T-helper 1 cell treated with Interleukin-12 subunit alpha and Interleukin-12 subunit beta and Interleukin-4 antibody, amounts not matched to agents 30 ng/mL and 1 ng/mL, for 36 hours (primary cell): ENCODE measurements around the gene CADM3. TPM values are rescaled to one million over a fixed set of nuclear protein-coding genes. Genes with fewer than 3 reads are reported as not detected.

Source experiments
- intact Hi-C: fragments of 100-400 bp; cut with micrococcal nuclease; formaldehyde crosslinking; loops from one replicate; pipeline ENCODE4 v1.15.1; 2024
- total RNA-seq: library from RNA; stranded (reverse); gene quantifications from 2 replicates; pipeline ENCODE4 v1.2.3, GENCODE V29; 2022

The CADM3 gene
- total RNA-seq, 1 donor from 2014 or later: not detected

GRCh38 chr1:159204161-159205141 lies 33.0 kb downstream of the CADM3 start, which contains the start of gene ACKR1:
TSS of gene ACKR1 (plus strand) at chr1:159204875. CDS start at chr1:159204960, 85 bp downstream.
- intact Hi-C loops: no loop called here

- intact Hi-C loops: no loop called here
These were observed 33.8 kb downstream of the CADM3 start for GRCh38 chr1:159205225-159205624.

GRCh38 chr1:159206110-159206509 lies 34.7 kb downstream of the CADM3 start:
- intact Hi-C loops: no loop called here

DNA sequence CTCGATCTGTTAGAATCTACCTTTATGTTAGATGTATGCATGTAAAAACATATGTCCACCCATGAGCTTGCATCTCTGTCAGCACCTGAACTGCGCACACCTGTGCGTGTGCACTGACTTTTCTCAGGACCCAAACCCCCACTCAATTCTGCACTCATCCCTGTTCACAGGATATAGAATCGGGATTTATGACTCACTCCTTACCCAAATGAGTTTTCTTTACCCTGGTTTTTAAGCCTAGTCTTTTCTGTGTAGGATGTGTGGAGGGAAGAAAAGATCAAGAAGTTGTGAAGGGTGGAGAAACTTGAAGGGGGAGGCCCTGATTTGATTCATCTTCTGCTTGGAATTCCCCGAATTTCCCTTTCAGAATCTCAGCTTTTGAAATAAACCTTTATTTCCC lies 35.7 kb downstream of the CADM3 start:
- intact Hi-C loops: no loop called here

GRCh38 chr1:159207774-159208173 lies 36.4 kb downstream of the CADM3 start:
- intact Hi-C loops: no loop called here

DNA sequence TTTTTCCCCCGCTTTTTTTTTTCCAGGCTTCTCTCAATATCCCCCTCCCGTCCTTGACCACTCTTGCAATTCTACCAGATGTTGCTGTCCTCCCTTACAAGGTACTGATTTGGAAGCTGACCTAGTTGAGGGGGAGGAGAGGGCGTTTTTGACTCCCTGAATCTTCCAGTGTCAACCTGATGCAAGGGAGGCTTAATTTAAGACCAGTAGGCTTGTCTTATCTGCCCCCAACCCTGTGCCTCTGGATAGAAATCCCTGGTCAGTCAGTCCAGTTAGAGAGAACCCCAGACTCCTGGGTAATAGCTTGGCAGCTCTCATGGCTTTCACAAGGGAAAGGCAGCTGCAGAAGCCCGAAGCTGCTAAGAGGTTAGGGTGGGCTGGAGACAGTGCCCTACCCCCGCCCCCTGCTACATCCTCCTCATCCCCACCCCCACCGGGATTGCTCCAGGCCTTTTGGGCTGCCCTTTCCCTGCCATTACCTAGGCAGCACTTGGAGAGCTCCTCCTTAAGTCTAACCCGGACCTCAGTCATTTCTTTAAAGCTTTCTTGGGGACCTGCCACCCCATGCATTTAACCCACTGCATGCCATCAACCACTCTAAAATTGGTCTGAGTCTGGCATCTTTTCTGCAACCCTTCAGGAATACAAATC lies 36.9 kb downstream of the CADM3 start:
- intact Hi-C loops: no loop called here

DNA sequence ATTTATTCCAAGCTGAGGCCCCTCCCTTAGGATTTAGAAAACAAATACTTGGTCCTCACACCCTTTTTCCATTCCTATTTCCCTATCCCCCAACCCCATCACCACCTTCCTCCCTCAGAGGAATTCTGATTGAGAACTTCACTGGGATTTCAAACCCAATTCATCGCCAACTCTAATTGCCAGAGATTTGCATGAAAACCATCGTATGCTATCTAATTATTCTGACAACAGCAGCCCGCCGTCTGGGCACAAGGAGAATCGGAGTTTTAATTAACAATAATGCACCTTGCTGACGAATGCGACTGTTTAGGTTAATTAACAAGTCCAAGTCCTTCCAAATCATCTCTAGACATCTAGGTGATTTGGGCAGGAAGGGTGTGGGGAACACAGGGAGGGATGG lies 37.6 kb downstream of the CADM3 start:
- intact Hi-C loops: no loop called here

GRCh38 chr1:159211331-159212136 lies 40.1 kb downstream of the CADM3 start:
- intact Hi-C loops: loop anchor here (1.0 to 10.0 kb wide), 4 partner anchors 50 to 1007 kb away; no protein-coding TSS in a partner anchor

DNA sequence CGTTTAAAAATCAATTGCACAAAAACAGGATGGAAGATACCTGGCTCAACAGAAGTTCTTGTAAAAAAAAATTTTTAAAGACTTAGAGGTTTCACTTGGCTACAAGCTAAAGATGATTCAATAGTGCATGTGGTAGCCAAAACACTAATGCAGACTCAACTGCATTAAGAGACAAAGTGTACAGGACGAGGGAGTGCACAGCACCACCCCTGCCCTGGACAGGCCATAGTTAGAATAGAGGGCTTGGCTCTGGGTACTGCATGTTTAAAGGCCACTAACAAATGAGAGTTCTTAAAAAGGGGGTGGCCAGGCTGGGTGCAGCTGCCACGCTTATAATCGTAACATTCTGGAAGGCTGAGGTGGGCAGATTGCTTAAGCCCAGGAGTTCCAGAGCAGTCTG lies 41.2 kb downstream of the CADM3 start:
- intact Hi-C loops: loop anchor here (5.0 to 10.0 kb wide), 3 partner anchors 680 to 1008 kb away; no protein-coding TSS in a partner anchor

DNA sequence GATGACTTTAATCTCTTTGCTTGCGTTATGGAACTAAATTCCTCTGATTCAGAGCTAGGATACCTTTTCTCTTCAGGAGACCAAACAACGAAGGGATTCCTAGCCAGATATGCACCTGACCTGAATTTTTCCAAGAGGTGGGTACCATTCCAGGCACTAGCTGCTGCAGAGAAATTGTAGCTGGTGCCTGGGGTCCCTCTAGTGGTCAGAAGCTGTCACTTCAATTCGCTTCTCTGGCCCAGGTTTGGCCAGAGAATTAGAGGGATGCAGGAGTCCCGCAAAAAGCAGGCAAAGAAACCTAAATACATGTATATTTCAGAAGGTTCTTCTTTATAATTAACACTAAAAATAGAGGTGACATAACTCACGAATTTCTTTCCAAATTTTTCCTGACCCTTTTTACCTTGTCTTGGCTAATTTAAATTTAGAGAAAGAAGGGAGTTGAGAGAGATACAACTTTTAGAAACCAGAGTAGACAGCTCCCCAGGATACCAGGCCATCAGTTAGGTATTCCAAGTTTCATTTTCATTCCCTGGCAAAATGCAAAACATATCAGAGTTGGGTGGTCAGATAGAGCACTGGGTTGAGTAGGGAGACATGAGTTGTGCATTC lies 42.8 kb downstream of the CADM3 start:
- intact Hi-C loops: loop anchor here (1.0 to 10.0 kb wide), 4 partner anchors 82 to 1009 kb away; no protein-coding TSS in a partner anchor

DNA sequence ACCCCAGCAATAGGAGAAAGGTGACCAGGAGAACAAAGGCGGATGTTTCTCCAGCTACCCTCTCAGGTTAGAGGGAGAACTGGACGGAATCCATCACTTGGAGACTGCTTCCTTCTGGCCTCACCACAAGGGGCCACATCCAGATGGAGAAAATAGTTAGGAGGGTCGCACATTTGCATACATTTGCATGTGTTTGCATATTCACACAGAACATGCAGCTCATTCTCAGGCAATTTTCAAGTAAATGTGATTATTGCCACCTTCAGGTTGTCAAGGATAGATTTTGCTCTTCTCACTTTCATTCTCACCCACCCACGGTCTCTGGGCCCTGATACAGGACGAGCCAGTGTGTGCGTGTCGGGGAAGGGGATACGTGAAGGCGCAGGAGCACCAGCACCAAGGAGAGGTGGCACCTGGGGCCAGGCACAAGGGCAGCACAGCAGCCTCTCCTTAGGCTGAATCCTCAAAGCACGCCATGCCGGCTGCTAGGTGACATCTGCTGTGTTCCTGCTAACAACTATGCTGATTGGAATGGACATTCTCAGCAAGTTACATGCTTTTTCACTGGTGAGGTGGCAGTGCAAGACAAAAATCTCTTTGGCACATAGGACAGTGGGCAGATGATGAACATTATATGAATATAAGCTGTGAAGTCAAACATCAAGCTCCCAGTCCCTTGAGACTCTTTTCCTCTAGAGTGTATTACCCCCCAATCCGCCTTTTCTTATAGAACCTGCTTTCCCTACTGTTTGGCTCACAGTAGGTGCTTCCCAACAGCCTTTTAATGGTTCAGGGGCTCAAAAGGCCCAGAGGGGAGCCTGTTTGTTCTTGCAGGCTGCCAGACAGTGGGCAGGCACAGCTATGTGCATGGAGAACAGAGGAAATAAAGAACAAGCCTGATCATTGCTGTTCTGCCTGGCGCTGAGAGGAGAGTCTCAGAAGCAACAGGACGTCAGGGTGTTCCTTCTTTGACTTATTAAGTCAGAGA lies 47.5 kb downstream of the CADM3 start:
- intact Hi-C loops: loop anchor here (10.0 kb wide), 1 partner anchor 1014 kb away; no protein-coding TSS in a partner anchor

DNA sequence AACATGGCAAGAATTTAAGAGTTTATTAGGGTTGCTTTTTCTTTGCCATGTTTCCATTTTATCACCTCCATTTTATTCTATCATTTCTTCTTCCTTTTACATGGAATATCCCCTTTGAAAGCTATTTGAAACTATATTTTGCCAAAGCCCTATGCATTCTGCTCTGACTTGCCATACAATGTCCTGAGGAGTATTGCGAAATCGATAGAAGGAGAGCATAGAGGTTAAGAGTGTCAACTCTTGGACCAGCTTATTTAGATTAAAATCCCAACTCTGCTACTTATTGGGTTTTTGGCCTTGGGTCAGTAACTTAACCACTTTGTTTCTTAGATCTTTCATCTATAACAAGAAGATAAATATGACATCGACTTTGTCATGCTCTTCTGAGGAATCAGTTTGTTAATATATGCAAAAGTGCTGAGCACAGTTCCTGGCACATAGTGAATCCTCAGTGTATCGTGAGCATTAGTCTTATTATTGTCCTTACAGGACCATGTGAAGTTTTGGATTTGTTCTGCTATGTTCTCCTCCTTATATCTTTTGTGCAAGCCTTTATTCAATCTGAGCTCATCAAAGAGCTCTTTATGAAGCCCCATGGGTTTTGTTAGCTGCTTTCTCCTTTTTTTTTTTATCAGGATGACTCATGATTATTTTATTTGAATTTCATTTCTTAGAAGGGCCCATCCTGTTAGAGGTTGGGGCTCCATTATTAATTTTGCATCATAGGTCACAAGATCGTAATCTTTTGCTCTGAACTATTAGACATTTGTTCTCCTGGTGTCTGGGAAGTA lies 50.9 kb downstream of the CADM3 start:
- intact Hi-C loops: no loop called here

GRCh38 chr1:159223004-159223403 lies 51.6 kb downstream of the CADM3 start:
- intact Hi-C loops: no loop called here

GRCh38 chr1:159228554-159228953 lies 57.1 kb downstream of the CADM3 start:
- intact Hi-C loops: no loop called here

DNA sequence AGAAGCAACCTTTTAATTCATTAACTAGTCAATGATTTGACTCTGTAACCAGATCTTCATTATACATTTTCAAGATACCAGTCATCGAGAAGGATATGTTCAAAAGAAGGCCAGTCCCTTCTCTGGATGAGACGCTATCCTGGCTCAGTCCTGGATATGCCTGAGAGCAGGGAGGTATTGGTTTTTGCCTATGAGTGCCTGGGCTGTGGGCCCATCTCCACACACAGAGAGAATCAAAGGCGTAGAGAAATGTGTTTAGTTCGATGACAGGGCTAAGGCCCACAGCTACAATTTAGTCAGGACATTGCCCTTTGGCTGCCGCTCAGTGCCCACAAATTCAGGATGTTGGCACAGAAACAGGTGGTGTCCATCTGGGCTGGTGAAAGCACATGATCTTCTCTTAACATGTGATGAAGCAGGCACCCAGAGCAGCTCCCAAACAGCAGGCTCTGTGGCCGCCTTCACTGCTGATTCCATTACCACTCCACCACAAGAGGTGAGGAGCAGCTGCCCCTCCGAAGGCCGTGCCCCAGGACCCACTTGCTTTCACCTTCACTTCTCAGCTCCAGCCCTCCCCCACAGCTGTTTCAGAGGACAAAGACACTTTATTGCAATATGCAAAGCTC lies 58.0 kb downstream of the CADM3 start:
- intact Hi-C loops: no loop called here

GRCh38 chr1:159229896-159230295 lies 58.5 kb downstream of the CADM3 start:
- intact Hi-C loops: no loop called here

DNA sequence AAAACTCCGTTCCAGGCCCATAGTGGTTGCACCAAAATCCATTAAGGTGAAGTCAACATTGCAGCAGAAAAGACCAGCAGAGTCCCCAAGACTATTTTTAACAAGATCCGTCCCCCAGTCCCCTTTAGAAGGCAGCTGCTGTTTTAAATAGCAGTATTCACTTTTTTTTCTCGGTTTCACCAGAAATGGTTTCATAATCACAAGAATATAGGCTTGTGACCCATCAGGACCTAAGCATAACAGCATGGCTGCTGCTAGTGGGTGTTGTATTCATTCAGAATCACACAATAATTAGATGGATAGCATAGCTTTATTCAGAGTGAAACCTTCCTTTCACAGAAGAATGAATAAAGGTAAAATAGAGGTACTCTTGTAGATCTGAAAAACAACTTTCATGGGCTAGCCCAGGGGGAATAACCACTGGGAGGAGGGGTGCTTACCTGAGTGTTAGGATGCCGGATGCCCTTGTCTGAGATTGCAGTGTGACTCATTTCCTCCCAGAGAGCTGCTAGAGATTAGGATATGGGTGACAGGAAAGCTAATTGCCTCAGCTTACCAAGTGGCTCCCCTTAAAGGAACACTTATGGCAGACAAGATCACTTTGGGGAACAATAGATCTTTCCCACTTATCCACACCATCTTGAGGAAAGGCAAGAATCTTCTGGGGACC lies 68.3 kb downstream of the CADM3 start:
- intact Hi-C loops: no loop called here

GRCh38 chr1:159247266-159247665 lies 75.9 kb downstream of the CADM3 start:
- intact Hi-C loops: no loop called here
